GF-D8 (cell line): ENCODE results near the gene ROMO1.
"Not testable (repeated sequence)": the region's sequence is repeated elsewhere in the genome, so short reads cannot be mapped to it uniquely, and the experiment has no call there.

Experiments used
- DNase-seq: peaks from one replicate; lab custom pipeline; 2025; lab: John Stamatoyannopoulos, UW

ROMO1 gene

GRCh38 chr20:35681960-35682359, 17.2 kb upstream of the ROMO1 start:
- DNase-seq = no peak

- DNase-seq = not testable (repeated sequence)
Observed at GRCh38 chr20:35685368-35685767, 13.8 kb upstream of the ROMO1 start.

DNA sequence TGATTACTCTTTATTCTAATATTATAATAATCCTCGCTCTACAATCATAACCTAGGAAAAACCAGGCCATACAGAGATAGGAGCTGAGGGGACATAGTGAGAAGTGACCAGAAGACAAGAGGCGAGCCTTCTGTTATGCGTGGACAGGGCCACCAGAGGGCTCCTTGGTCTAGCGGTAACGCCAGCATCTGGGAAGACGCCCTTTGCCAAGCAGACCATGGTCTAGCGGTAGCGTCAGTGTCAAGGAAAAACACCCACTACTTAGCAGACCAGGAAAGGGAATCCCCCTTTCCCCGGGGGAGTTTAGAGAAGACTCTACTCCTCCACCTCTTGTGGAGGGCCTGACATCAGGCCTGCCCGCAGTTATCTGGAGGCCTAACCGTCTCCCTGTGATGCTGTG, 12.3 kb upstream of the ROMO1 start:
- DNase-seq = not testable (repeated sequence)

DNA sequence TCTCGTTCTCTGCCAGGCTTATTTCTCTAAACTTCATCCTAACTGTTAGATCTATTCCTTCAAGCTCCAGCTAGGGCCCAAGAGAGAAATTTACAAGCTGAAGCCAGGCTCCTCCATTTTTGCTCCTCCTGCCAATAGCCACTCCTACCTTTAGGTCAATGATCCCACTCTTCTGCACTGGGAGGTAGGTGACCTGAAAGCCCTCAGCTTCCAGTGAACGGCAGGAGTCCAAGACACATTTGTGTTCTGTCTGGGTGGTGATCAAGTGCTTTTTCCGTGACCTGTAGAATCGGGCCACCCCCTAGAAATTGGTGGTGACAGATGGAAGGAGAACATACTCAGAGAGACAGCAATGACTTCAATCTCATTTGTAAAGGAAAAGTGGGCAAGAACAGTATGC, 8.9 kb upstream of the ROMO1 start:
- DNase-seq = no peak

DNA sequence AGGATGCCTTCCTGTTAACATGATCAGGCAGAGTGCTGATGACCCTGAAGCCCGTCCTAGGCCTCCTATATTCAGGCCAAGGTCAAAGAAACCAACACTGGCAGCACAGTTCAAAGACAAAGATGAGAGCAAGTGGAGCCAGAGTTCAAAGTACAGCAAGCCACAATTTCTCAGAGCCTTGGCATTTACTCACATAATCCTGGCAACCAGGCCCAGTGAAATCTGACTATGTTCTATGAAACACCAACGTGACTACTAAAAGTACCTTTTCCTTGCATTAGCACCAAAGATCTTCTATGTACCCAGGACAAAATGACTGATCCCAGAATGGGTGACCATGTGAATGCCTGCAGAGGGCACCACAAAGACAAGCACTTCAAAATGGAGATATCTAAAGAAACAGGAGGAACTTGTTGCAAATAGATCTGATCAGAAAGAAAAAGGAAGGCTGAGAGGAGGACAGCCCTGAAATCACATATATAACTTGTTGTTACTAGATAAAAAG, 3.9 kb upstream of the ROMO1 start:
- DNase-seq = no peak

DNA sequence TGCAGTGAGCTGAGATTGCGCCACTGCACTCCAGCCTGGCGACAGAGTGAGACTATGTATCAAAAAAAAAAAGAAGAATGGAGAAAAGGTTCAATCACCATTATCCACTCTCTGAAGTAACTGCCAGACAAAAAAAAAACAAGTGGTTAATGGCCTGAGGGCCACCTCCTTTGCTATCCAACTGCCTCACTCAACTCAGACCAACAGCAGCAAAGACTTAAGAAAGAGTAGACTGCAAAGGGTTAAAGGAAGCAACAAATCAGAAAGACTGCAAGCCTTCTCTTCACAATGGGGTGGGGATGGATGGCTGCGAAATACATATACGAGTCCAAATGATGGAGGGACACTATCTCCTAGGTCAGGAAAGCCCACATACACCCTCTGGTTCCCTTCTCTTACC, 3.2 kb upstream of the ROMO1 start:
- no peak for DNase-seq

- DNase-seq = no peak
Observed at GRCh38 chr20:35697696-35698297, 1.4 kb upstream of the ROMO1 start.

DNA sequence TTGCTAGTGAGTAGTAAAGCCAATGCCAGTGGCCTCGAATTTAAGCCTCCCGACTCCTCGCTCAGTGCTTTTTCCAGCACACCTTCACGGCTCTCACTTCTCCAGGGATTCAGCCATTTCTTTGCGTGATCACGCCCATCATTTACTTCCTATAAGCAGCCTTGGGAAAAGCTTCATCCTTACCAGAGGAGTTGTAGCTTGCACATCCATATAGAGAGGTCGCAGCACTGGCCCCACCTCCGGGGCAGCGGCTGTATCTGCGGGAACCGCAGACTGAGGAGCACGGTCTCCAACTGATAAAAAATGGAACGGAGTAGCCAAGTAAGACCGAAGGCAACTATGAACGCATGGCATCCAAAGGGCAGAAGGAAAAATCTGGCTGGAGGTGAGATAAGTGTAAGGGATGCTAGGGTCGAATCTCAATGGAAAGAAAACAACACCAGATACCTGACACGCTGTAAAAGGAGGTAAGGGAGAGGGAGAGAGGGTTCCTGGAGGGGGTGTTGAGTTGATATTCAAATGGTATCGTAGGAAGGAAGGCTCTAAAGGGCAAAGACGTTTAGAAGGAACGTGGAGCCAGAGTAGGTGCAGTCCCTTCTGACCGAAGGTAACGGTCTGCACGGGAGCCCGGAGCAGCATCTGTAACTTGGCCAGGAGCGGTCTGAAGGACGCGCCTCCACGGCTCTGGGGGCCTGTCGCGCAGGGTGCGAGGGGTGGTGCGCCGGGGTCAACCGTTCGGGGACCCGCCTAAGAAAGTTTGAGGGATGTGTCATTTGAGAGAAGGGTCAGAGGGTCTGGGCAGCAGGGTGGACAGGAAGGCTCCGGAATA, 693 bp upstream of the ROMO1 start:
- no peak for DNase-seq

DNA sequence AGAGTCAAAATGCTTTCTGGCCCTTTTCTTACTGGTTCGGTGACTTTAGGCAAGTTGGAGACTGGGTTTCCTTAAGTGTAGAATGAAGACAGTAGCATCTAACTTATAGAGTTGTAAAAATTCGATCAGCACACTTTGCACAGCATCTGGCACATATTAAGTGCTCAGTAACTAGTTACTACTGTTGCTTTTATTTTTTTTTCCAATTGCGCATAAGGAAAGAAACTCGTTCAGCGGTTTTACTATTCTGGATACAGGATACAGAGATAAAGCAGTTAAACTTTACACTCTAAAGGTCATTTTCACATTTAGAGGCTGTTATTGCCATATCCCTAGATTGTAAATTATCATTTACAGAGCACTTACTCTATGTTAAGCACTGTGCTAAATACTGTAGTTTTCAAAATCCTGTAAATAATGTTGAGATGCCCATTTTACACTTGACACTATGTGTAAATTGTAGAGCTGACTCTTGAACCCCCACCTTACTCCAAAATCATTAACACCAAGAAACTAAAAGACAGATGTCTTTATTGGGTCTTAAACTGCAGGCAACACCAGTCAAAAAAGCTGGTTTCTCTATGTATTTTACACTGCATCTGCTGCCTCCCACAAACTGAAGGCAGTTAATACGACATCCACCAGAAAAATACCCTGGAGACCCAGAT, 886 bp downstream of the ROMO1 start:
- DNase-seq = no peak

DNA sequence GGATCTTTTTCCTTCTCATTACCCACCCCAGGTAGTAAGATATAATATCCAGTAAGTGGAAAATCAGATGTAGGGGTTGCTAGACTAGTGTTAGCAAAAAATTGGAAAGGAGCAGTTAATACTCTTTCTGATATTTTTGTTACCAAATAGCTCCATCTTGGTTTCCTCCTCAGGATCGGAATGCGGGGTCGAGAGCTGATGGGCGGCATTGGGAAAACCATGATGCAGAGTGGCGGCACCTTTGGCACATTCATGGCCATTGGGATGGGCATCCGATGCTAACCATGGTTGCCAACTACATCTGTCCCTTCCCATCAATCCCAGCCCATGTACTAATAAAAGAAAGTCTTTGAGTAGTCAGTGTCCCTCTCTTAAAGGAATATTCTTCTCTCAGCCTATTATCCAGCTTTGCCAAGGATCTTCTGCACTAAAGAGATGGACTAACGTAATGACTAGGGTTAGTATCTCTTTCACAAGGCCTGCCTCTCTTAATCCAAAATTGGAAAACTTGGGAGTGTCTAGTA, 1.5 kb downstream of the ROMO1 start:
- no peak for DNase-seq

GRCh38 chr20:35702051-35702823, 3.0 kb downstream of the ROMO1 start:
- no peak for DNase-seq

DNA sequence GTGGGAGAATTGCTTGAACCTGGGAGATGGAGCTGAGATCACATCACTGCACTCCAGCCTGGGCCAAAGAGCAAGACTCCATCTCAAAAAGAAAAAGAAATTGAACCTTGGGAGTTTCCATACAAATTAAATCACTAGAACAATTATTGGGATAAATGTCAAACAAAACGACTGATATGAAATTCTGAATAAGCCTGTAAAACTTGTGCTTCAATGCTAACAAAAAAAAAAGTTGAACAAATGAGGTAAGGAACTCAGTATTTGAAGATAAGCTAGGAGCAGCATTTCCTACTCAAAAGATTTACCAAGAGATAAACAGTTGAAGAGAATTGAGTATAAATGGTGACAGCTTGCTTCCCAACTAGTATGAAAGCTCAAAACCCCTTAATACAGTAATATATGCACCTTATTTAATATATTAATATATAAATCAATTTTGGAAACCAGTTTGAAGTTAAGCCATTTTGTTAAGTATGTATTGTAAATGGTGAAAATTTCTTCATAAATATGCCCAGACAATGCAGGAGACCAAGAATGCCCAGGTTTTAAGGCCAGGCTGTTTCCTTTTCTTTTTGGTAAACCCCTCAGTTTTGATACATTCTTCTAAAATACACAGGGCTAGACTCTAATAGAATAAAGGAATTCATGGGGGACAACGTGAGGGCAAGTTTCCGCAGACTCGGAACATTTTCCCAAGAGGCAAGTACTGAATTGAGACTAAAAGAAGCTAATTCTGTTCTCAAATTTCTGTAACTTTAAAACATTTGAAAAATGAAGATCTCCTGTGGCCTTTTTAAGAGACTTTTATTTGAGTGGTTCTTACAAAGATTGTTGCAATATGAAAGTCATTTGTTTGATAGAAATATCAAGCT, 3.9 kb downstream of the ROMO1 start:
- no peak for DNase-seq

DNA sequence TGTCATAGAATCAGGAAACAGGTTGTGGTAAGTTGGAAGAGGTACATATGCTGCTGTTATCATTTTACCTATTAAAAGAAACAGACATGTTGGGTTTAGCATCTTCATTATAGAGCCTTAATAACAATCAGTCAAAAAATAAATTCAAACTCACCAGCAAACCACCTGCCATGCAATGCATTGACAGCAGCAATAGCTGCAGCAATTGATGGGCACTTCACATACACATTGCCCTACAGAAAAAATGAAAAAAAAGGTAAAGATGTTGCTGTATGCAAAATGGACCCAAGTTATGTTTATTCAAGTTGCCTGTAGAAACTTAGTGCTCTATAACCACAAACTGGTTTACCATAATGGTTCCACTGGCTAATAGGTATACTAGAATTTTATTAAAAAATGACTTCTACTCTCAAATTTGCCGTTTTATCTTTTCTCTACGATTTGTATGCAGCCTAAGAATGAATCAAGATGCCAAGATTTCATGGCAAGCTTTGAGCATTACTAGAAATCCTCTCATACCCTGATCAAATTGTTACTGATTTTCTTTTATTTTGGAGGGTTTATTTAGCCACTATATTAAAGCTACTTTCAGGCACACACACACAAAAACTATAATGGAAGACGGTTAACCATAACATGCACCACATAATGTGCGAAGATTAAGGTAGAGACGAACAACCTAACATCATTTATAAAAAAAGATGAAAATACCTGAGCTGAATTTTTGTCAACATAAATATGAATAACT, 5.5 kb downstream of the ROMO1 start:
- DNase-seq = no peak

DNA sequence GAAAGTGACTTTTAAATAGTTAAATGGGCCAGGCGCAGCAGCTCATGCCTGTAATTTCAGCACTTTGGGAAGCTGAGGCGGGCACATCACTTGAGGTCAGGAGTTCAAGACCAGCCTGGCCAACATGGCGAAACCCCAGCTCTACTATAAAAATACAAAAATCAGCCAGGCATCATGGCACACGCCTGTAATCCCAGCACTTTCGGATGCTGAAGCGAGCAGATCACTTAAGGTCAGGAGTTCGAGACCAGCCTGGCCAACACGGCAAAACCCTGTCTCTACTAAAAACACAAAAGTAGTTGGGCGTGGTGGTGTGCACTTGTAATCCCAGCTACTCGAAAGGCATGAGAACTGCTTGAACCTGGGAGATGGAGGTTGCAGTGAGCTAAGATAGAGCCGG, 6.7 kb downstream of the ROMO1 start:
- DNase-seq = not testable (repeated sequence)

DNA sequence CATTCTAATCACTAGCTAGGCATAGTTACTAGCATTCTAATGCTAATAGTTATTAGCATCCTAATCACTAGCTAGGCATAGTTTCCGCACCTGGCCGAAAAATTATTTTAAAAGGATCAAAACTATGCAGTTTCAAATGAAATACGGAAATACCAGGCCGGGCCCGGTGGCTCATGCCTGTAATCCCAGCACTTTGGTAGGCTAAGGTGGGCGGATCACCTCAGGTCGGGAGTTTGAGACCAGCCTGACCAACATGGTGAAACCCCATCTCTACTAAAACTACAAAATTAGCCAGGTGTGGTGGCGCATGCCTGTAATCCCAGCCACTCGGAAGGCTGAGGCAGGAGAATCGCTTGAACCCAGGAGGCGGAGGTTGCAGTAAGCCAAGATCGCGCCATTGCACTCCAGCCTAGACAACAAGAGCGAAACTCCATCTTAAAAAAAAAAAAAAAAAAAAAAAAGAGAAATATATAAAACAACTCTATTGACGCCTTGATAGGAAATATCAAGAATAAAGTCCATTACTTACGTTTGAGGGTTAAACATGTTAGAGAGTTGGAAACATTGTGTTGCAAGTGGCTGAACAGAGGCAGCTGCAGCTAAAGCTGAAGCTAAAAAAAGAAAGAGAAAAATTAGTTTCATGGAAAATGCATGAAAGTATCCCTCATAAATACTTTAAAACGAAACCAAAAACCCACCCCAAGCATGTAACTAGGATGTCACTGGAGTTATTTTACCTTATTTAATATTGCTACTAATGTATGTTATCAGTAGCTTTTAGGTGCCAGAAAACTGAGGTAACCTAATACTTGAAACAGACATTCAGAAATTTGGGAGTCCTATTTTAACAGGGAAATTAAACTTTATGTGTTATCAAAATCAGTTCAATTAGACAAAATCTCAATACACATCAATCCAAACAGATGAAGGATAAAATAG, 7.7 kb downstream of the ROMO1 start:
- DNase-seq = not testable (repeated sequence)

DNA sequence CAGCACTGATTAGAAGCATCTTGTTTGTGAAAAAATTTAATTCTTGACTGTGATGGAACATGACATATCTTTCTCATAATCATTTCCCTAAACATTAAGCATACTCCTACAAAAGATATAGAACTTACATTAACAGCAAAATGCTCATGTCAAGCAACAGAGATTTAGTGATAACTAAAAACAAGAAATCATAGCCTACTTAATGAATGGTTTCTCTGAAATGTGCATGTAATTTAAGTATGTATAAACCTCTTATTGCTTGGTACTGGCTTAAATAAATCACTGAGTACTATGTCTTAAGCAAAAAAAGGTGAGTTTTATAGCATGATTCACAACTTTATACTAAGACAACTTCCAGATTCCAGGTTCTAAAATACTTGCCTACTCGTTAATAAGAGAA, 9.3 kb downstream of the ROMO1 start:
- no peak for DNase-seq

- no peak for DNase-seq
Observed at GRCh38 chr20:35709259-35709658, 10.1 kb downstream of the ROMO1 start.

GRCh38 chr20:35710039-35710438, 10.8 kb downstream of the ROMO1 start:
- no peak for DNase-seq
